ENCODE data around the gene PCLO. TPM values are rescaled to one million over a fixed set of nuclear protein-coding genes. Genes with fewer than 3 reads are reported as not detected.

PCLO gene
- total RNA-seq (2014; rRNA removed; shearing (Covaris generic)): 44.4 and 53.0 TPM in 2 replicates

GRCh38 chr7:83162402-83163256 is at the start of gene PCLO:
Gene PCLO, minus strand, starts transcription at chr7:83162884. Its CDS starts 292 bp downstream, at chr7:83162592.
- DNase-seq (ENCODE audit: low spot score): peak; percentile 91

DNA sequence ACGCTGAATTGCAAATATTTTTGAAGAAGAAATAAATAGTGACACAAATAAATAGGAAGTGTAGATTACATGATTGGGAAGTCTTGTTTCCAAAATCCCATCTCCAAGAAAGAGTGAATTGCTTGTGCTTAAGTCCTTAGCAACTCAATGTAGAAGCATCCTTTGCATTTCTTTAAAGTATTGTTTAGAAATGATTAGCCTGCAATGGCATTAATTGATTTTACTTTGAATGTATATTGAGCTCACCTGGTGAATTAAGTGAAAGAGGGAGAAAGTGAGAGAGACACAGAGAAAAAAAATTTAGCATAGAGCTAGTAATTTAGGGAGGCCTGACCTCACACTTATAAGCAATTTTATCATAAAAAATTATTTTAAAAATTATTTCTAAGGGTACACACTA is 49.0 kb upstream of the PCLO start:
- no peak for DNase-seq (ENCODE audit: low spot score)

GRCh38 chr7:83210479-83210878 is 47.8 kb upstream of the PCLO start:
- no peak for DNase-seq (ENCODE audit: low spot score)

- DNase-seq (ENCODE audit: low spot score): no peak
Observed at GRCh38 chr7:83204715-83205114, 42.0 kb upstream of the PCLO start.

DNA sequence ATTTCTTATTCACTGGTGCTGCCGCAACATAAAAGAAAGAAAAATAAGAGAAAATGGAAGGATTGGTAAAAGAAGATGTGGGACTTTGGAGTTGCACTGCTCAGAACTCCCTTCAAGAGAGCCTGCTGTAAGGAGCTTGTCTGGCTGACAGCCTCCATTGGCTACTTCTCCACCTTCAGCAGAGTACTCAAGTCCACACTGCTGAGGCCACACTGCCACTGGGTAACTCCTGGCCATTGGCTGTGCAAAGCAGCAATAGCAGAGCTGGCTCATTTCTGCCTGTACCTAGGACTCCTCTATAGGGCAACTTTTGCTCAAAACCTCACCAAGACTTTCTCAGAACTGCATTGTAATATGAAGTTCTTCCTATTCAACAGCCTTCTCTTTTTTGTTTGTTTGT is 38.7 kb upstream of the PCLO start:
- no peak for DNase-seq (ENCODE audit: low spot score)

DNA sequence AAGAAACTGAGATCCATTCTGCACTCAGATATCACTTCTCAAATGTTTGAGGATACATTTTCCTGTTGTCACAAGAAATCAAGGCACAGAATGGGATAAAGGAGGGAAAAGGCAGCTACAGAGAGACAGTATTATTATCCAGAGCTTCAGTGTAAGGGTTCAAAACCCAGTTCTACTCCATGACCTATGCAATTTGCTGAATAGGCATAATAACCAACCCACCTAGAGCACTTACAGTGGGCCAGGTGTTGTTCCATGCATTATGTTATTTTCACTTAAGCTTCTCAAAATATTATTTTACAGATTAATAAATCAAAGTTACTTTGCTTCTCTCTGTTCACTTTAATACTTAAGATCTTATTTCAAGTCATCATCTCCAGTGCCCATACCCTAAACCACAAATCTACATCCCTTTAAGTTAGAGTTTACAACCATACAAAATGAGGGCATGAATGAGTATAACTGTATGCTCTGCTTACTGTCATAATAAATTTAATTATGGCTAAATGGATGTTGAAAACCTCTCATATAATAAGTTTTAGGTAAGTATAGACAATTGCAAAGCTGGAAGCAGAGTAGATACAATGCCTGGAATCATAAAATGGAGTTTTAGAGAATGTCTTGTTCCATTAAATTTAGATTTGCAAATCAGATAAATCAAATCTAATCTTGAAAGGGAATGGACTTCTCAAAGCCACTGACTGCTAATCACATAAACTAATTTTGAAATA is 28.1 kb upstream of the PCLO start:
- no peak for DNase-seq (ENCODE audit: low spot score)

DNA sequence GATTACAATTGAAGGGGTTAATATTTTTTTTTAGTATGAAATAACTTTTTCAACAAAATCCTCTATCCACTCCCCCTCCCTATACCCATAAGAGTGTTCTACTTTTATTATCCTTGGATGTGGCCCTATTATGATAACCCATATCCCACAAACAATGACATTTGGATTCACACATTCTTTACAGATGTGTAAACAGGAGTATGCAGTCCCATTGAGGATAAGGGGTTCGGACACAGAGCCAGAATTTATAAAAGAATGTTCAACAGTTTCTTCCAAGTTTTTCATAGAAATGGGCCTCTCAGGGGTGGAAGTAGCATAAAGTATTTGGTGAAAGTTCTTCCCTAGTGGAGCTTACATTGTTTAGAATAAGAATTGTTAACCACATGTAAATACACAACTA is 16.1 kb upstream of the PCLO start:
- no peak for DNase-seq (ENCODE audit: low spot score)

GRCh38 chr7:83178066-83178465 is 15.4 kb upstream of the PCLO start:
- no peak for DNase-seq (ENCODE audit: low spot score)

DNA sequence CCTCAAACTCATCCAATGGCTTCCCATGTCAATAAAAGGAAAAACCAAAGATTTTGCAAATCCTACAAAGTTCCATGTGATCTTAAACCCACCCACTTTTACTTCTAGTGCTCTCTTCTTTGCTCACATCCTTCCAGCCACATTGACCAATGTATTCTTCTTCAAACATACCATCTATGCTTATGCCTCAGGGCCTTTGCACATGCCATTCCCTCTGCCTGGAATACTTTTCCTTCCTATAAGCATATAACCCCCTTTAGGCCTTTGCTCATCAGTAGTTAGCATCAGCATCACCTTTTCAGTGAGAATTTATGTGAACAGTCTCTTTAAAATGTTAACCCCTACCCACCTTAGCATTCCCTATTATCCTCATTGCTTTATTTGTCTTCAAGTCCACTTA is 11.0 kb upstream of the PCLO start:
- no peak for DNase-seq (ENCODE audit: low spot score)

GRCh38 chr7:83166781-83167180 is 4.1 kb upstream of the PCLO start:
- DNase-seq (ENCODE audit: low spot score): no peak

- no peak for DNase-seq (ENCODE audit: low spot score)
Observed at GRCh38 chr7:83161899-83162401, 734 bp downstream of the PCLO start.

DNA sequence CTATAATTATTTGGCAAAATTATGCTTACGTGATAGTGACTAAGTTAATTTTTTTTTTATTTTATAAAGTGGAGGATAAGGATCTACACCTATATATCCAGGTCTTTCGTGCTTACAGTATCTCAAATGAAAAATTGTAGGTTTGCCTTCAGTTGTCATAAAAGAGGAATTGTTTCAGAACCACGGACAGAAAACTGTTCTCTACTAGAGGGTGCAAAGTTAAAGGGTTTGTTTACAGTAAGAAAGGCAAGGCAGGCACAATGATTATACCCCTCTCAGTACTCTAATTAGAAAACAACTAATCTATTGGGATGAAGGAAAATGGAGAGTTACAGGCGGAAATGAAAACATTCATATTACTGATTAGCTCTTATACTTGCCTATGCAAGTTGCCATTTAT is 1.5 kb downstream of the PCLO start:
- no peak for DNase-seq (ENCODE audit: low spot score)

DNA sequence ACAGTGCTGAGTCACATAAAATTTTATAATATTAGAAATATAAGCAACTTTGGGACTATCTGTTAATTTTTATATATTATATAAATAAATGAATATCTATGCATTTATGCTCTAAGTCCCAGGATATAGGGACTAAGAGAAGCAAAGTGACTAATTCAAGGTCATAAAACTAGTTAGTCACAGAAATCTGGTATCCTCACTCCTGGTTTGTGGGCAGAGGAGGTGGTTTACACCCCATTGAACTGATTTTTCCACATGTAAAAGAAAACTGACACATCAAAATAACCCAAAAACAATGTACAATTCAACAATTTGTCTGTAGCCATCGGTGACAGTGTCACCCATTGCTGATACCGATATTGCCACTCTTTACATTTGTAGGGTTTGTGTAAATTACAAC is 3.0 kb downstream of the PCLO start:
- no peak for DNase-seq (ENCODE audit: low spot score)

DNA sequence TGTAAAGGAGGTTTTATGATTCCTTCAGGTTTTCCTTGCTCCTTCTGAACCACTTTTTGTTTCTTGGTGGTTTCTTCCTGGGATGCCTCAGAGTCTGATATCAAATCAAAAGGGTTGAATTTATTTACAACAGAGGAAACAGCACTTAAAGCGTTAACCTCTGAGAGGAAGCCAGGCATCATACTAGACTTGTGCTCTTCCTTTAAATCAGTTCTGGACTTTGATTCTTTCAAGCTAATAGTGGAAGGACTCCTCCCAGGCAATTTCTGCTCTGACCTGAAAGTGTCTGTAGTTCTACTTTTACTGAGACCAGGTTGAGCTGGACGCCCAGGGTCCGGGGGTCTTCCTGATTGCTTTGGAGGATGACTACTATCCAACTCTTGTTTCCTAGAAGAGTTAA is 6.7 kb downstream of the PCLO start:
- DNase-seq (ENCODE audit: low spot score): no peak

DNA sequence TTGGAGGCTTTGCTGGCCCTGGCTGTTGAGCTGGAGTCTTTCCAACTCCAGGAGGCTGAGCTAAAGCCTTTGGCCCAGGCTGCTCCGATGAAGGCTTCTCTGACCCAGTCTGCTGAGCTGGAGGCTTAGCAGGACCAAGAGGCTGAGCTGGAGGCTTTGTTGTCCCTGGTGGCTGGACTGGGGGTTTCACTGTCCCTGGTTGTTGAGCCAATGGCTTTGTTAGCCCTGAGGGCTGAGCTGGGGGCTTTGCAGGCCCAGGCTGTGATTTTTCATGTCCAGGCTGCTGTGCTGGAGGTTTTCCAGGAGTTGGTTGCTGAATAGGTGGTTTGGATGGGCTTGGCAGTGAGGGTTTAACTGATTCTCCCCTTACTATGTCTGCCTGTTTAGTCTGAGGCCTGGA is 7.3 kb downstream of the PCLO start:
- no peak for DNase-seq (ENCODE audit: low spot score)

- DNase-seq (ENCODE audit: low spot score): no peak
Observed at GRCh38 chr7:83153419-83153818, 9.3 kb downstream of the PCLO start.

GRCh38 chr7:83150310-83150709 is 12.4 kb downstream of the PCLO start:
- peak; percentile 27 for DNase-seq (ENCODE audit: low spot score)

DNA sequence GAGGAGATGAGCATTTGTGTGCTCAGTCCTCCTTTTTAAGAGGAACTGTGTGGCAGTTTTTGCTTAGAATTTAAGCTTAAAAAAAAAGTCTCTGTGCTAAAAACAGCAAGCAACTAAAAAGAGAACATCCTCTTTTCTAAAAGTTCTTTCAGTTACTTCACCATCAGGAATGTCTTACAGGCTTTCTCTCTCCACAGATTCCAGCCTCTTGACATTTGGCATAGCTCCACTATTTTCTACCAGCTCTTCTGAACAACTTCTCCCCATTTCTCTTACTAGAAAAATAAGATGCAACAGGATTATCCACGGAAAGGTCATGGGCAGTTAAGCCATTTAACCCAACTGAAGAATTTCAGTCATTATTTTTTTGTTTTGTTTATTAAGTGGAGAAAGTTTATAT is 13.2 kb downstream of the PCLO start:
- no peak for DNase-seq (ENCODE audit: low spot score)

DNA sequence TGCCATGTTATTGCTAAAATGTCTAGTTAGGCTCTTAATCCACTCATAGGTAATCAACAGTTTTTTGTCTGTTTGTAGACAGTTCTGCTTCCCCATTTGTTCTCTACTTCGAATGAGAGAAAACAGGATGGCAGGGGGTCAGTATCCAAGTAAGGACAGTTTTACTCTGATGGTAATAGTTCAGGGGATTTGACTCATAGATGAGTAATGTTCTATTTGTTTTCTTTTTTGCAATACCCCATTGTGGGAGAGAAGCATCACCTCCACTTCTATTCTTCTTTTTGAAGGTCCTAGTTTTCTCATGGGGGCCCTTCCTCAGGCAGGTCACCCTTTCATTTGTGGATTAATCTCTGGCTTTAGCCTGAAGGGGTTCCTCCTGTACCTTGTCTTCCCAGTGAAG is 13.9 kb downstream of the PCLO start:
- DNase-seq (ENCODE audit: low spot score): peak; percentile 39

DNA sequence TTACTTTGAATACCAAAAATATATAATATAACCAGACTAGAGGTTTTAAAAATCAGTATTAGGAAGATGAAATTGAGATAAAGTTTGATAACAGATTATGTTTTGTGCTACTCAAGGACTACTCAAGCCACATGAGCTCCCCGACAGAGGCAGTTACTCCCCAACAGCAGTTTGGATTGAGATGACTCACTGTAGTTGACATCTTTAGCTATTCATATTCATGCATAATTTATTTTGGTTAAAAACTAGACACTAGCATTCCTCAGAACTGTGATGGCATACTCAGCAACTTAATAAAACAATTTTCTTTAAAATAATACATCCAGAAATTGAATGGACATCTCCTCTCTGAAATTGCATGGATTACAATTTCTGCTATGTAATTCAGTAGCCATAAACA is 19.6 kb downstream of the PCLO start:
- DNase-seq (ENCODE audit: low spot score): no peak

DNA sequence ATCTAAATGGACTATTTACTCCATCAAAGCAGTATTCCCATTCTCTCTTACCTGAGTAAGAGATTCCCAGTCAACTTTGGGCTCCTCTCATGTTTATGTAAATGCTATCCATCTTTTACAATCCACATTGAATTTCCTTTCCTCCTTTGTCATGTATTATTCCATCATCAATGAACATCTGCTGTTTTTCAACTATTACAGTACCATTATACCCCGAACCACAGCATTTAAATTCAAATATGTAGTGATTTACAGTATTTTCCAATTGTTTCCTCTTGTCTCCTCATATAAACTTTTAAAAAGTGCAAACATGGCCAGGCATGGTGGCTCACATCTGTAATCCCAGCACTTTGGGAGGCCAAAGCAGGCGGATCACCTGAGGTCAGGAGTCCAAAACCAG is 20.3 kb downstream of the PCLO start:
- DNase-seq (ENCODE audit: low spot score): no peak

- no peak for DNase-seq (ENCODE audit: low spot score)
Observed at GRCh38 chr7:83141927-83142326, 20.8 kb downstream of the PCLO start.

Measured in A172 (cell line).